GM12878 (cell line): ENCODE data around the gene PARP15.

Experiments used
- CTCF ChIP-seq, 3 experiments: IDR thresholded peaks in 2 of 3; conservative IDR thresholded peaks in 1 of 3; 2 replicates each; pipeline ENCODE4 v1.5.1; 2011; ENCODE audit warnings: low read depth in 3 of 3, low read length in 3 of 3, mild to moderate bottlenecking in 3 of 3, control low read depth in 2 of 3, moderate library complexity in 2 of 3, inconsistent platforms in 1 of 3, mixed read lengths in 1 of 3; ENCODE audit not compliant: control insufficient read depth in 2 of 3, insufficient read depth in 1 of 3; ENCODE audit errors: extremely low read depth in 1 of 3
- EZH2 ChIP-seq: IDR thresholded peaks from 2 replicates; pipeline ENCODE4 v1.6.1; 2012; ENCODE audit warnings: low read depth, mild to moderate bottlenecking, control low read depth, inconsistent platforms, low read length, borderline replicate concordance; ENCODE audit not compliant: control insufficient read depth
- GABPA ChIP-seq: IDR thresholded peaks from 2 replicates; pipeline ENCODE4 v1.6.1; 2014; ENCODE audit warnings: antibody characterized with exemption, low read depth, mild to moderate bottlenecking, inconsistent platforms
- HCFC1 ChIP-seq: fragments of 150-350 bp; IDR thresholded peaks from 2 replicates; pipeline ENCODE4 v1.6.1; 2014; ENCODE audit warnings: low read length
- MXI1 ChIP-seq: fragments of 150-350 bp; IDR thresholded peaks from 2 replicates; pipeline ENCODE4 v1.6.1; 2011; ENCODE audit warnings: low read depth, mild to moderate bottlenecking, inconsistent platforms, low read length, improper control_type of control experiment
- YY1 ChIP-seq: IDR thresholded peaks from 2 replicates; pipeline ENCODE4 v1.6.1; 2011; ENCODE audit warnings: low read depth, mild to moderate bottlenecking, low read length
- ZBED1 ChIP-seq: IDR thresholded peaks from 2 replicates; pipeline ENCODE4 v1.6.1; 2016; ENCODE audit warnings: borderline replicate concordance
- ZNF207 ChIP-seq: fragments of 450-650 bp; IDR thresholded peaks from 2 replicates; pipeline ENCODE4 v1.6.1; 2014; ENCODE audit warnings: antibody characterized with exemption, mild to moderate bottlenecking, borderline replicate concordance
- ZNF274 ChIP-seq: IDR thresholded peaks from one replicate; pipeline ENCODE4 v1.8.0; 2011; ENCODE audit not compliant: insufficient read length, insufficient read depth

GRCh38 chr3:122560680-122561079 lies 16.8 kb upstream of the PARP15 start:
- no peak for TF ChIP-seq ZNF207
- no peak for TF ChIP-seq EZH2
- no peak for TF ChIP-seq MXI1
- TF ChIP-seq HCFC1, result no peak
- TF ChIP-seq ZBED1, result no peak
- peak; percentile 55 to 85 (median 72); a peak in 5 of 6 replicates for TF ChIP-seq CTCF (IDR thresholded peaks at IDR 0.05 in 2 of 3, conservative IDR thresholded peaks at IDR 0.05 in 1 of 3; ENCODE audit: control insufficient read depth in 2 of 3, extremely low read depth in 1 of 3, insufficient read depth in 1 of 3, low read depth in 3 of 3, low read length in 3 of 3)
- TF ChIP-seq YY1, result peak; percentile 55; the same call in 1 of the 2 replicates
- TF ChIP-seq GABPA, result no peak
- no peak for TF ChIP-seq ZNF274
